T-helper 1 cell treated with Interleukin-12 subunit alpha and Interleukin-12 subunit beta and Interleukin-4 antibody, amounts not matched to agents 30 ng/mL and 1 ng/mL, for 36 hours (primary cell): ENCODE measurements around the gene BCL2L13. TPM values are rescaled to one million over a fixed set of nuclear protein-coding genes. Genes with fewer than 3 reads are reported as not detected.

ENCODE experiments used
- intact Hi-C: fragments of 100-400 bp; cut with micrococcal nuclease; formaldehyde crosslinking; loops from one replicate; pipeline ENCODE4 v1.15.1; 2024
- total RNA-seq: library from RNA; stranded (reverse); gene quantifications from 2 replicates; pipeline ENCODE4 v1.2.3, GENCODE V29; 2022

Gene BCL2L13
- total RNA-seq, 1 donor from 2014 or later: 31.6 TPM

DNA sequence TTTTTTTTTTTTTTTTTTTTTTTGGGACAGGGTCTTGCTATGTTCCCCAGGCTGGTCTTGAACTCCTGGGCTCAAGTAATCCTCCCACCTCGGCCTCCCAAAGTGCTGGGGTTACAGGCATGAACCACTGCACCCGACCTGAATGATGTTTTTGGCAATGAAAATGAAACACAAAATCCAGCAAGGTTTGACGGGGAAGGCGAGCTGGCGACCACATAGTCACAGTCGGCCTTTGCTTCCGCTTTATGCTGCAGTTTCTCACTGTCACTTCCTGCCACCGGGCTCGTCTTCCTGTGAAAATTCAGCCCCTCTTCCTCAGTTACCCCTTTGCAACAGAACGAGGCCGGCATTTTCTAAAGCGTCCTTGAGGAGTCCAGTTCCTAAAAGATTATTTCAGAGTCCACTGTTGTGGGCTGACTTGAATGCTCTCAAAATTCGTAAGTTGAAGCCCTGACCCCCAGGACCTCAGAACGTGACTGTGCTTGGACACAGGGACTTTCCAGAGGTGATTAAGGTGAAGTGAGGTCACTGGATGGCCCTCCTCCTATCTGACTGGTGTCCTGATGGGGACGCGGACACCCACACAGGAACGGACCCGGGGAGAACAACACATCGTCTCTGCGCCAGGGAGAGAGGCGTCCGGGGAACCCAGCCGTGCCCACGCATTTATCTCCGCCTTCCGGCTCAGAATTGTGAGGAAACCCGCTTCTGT, 138.6 kb downstream of the BCL2L13 start:
- intact Hi-C loops: loop anchor here (1.0 to 10.0 kb wide), 7 partner anchors 10 to 618 kb away; partner anchors contain the start of genes ADA2, BCL2L13, HDHD5 and PEX26

DNA sequence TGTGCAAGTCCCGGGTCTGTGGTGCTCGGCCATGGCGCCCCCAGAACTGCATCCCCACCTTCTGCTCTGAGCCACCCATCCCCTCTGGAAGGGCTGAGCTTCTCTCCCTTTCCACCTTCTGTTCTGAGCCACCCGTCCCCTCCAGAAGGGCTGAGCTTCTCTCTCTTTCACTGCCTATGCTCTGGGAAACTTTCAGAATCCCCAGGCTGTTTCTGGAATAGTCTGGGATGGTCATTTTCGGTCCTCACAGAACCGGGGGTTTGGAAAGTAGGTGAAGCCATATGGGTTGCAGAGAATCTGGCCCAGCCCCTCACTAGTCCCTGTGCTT, 139.1 kb downstream of the BCL2L13 start:
- intact Hi-C loops: loop anchor here (1.0 to 10.0 kb wide), 7 partner anchors 10 to 619 kb away; partner anchors contain the start of genes ADA2, BCL2L13, HDHD5 and PEX26

DNA sequence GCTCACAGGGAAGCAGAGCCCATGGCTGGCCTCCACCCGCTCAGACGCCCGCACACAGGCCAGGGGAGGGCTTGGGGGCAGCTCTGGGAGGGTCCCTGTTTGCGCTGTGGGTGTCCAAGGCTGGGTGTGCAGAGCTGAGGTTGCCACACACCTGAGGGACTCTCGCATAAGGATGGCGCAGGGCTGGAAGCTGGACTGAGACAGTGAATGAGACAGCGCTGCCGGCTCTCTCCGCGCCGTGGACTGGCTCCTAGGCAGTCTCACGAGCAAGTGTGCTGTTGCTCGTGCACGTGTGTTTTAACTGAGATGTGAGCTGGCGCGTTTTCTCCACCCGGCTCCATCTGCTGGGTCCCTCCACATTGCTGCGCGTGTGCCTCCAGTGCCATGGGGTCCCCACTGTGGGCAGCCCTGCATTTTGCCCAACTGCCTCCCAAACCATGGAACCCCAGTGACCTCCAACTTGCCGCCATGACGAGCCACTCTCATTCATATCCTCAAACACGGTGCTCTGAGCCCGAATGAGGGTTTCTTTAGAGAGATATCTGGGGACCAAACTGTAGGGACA, 139.9 kb downstream of the BCL2L13 start:
- intact Hi-C loops: loop anchor here (5.0 to 10.0 kb wide), 2 partner anchors 374 to 564 kb away; partner anchors contain the start of genes ADA2 and USP18

DNA sequence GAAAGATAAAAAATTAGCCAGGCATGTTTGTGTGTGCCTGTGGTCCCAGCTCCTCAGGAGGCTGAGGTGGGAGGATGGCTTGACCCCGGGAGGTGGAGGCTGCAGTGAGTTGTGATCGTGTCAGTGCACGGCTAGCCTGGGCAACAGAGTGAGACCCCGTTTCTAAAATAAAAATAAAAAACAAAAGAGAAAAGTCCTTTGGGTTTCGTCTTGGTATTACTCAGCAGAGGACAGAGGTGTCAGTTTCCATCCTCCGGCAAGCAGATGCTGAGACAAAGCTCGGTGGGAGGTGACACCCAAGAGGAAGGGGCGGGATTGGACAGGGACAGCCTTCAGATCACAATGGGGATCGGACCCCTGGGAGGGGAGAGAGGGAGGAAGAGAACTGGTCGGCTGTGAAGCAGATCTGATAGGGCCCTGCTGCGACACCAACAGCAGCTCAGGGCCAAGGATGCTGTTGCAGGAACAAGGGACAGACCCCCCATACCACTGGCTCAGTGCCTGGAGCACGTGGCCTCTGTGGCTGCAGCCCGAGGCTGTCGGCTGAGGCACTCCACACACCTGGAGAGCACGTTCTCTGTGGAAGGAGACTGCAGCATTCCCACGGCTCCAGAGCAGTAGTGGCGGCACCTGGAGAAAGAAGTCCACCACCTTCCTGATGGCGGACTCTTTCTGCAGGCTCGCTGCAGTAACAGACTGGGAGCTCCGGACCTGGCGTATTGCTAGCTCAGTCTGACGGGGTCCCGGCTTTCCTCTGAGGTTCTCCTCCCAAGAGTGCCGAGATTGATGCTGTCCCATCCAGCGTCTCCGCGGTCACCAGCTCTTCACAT, 140.9 kb downstream of the BCL2L13 start:
- intact Hi-C loops: loop anchor here (5.0 to 10.0 kb wide), 3 partner anchors 373 to 702 kb away; partner anchors contain the start of genes ADA2 and USP18

DNA sequence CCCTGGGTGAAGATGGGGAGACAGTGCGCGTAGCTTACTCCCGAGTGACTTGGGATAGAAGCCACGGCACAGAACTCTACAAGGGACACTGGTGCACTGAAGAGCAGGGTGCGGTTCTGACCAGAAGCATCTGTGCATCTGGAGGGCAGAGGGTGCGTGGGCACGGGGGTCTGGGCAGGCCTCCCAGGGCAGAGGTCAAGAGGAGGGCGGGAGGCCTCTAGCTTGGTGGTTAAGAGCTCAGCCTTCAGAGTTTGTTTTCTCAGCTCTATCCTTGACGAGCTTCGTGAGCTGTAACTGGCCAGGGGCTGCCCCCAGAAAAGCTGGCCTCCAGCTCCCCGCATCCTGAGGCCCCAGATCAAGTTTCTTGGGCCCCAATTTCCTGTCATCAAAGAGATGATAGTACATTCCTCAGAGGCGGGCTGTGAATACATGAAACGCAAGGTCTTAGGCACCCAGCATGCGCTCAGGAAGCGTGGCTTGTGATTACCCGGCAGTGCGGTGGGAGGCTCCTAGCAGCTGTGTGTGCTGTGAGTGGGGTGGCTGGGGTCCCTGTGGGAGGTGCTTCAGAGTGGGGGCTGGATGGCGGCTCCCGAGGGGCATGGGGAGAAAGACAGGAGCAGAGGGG, 141.7 kb downstream of the BCL2L13 start:
- intact Hi-C loops: loop anchor here (5.0 kb wide), 1 partner anchor 703 kb away; no protein-coding TSS in a partner anchor

Other genes starting within 250 kb of the BCL2L13 start
- not detected in 2 replicates for gene SLC25A18, start 75.3 kb upstream of the BCL2L13 start, total RNA-seq
- 117 TPM in 2 replicates for gene ATP6V1E1, start 10.0 kb upstream of the BCL2L13 start, total RNA-seq
- 34.3 and 36.4 TPM in 2 replicates for gene BID, start 135.7 kb downstream of the BCL2L13 start, total RNA-seq